Thyroid gland (tissue), 4 donors: Measurements from ENCODE around the gene TYK2. TPM values are rescaled to one million over a fixed set of nuclear protein-coding genes. Genes with fewer than 3 reads are reported as not detected.

Experiments
- DNase-seq, 2 donors: peaks; one replicate each; pipeline ENCODE4 v3.0.0-alpha.2; 2019
- H3K27ac ChIP-seq, 3 donors: fragments of 200-600 bp; sonication (generic); 1 replicate in 2 of 3; 2 replicates in 1 of 3; pipeline ENCODE4 v1.5.1; 2016 to 2019; ENCODE audit warnings: mild to moderate bottlenecking in 1 of 3, moderate library complexity in 1 of 3
- H3K27me3 ChIP-seq: fragments of 200-600 bp; sonication (generic); one replicate; pipeline ENCODE4 v1.5.1; 2019
- H3K36me3 ChIP-seq, 2 donors: fragments of 200-600 bp; sonication (generic); one replicate each; pipeline ENCODE4 v1.5.1; 2016 to 2019
- H3K4me1 ChIP-seq, 2 donors: fragments of 200-600 bp; sonication (generic); one replicate each; pipeline ENCODE4 v1.5.1; 2017 to 2019
- H3K4me3 ChIP-seq, 3 donors: fragments of 200-600 bp; sonication (generic); replicated peaks in 1 of 3; 1 replicate in 2 of 3; 2 replicates in 1 of 3; pipeline ENCODE4 v1.5.1; 2016; ENCODE audit warnings: mild to moderate bottlenecking in 1 of 3
- H3K9me3 ChIP-seq: fragments of 200-600 bp; sonication (generic); one replicate; pipeline ENCODE4 v1.5.1; 2017
- CTCF ChIP-seq, 6 experiments: fragments of 200-600 bp in 3 of 6; fragments of 450-650 bp in 3 of 6; sonication (generic) in 3 of 6; IDR thresholded peaks; one replicate each; pipeline ENCODE4 v1.5.1; 2016 to 2019; ENCODE audit warnings: antibody characterized with exemption in 6 of 6, mild to moderate bottlenecking in 2 of 6, inconsistent platforms in 1 of 6, moderate library complexity in 1 of 6
- POLR2A ChIP-seq, 2 donors: fragments of 450-650 bp; IDR thresholded peaks; one replicate each; pipeline ENCODE4 v1.6.1; 2017; ENCODE audit warnings: antibody characterized with exemption in 2 of 2, mild to moderate bottlenecking in 2 of 2, moderate library complexity in 1 of 2
- WGBS, 2 donors: methylation state at CpG; one replicate each; pipeline ENCODE4 v1.1.5; 2017; 5-methylcytosine and 5-hydroxymethylcytosine counted together
- intact Hi-C: fragments of 100-400 bp; cut with DNase I; formaldehyde crosslinking; loops from one replicate; pipeline ENCODE4 v1.15.1; 2023
- total RNA-seq, 4 donors: library from RNA; depleted of rRNA; stranded (reverse); fragments of >200 nt; gene quantifications; one replicate each; pipeline ENCODE4 v1.2.3, GENCODE V29; 2016

The TYK2 gene
- 100 to 1,000 TPM in 1 of 4 donors, 10 to 100 TPM in 3; 59.1 to 127 (median 70.3) TPM for total RNA-seq

- Histone ChIP-seq H3K4me1 (peaks cover 12 to 14% of the 10 kb centered on the region in 2 donors), H3K4me3 (peak within 1 kb of the TSS; percentile 66 to 99 (median 73)), H3K27ac (peak within 1 kb of the TSS; percentile 44 to 91 (median 65)), H3K27me3 (no peaks in the 10 kb centered on the region), H3K9me3 (no peaks in the 10 kb centered on the region), H3K36me3 (peaks cover 6 to 9% of the 10 kb centered on the region in 2 donors)
- 0% methylated on average over 21 to 47 of the region's 58 CpGs for whole genome bisulfite sequencing, 2 donors
- peak; percentile 97 for DNase-seq
- TF ChIP-seq POLR2A (IDR thresholded peaks at IDR 0.05) (peak in 1 of 2 donors; percentile 58), CTCF (IDR thresholded peaks at IDR 0.05) (peak in 1 of 6 experiments; percentile 7)
- intact Hi-C loops, result loop anchor here (10.0 kb wide), 1 partner anchor 276 kb away; the partner anchor contains the start of genes ANGPTL6 and PPAN
Observed at GRCh38 chr19:10380313-10381102, at the start of gene TYK2. TSS of gene TYK2 (minus strand) at chr19:10380572. CDS start at chr19:10378406, 2,166 bp downstream.

GRCh38 chr19:10428996-10429381 lies 48.6 kb upstream of the TYK2 start:
- WGBS, 2 donors, result 77 to 79% methylated on average over 5 of the region's 5 CpGs
- H3K27me3 ChIP-seq, result no peaks in the 10 kb centered on the region

GRCh38 chr19:10427169-10427568 lies 46.8 kb upstream of the TYK2 start:
- intact Hi-C loops, result no loop called here
- Histone ChIP-seq H3K36me3 (no peaks in the 10 kb centered on the region), H3K27me3 (peaks cover 4% of the 10 kb centered on the region), H3K4me3 (no peak overlapping the region), H3K9me3 (no peaks in the 10 kb centered on the region), H3K27ac (no peak overlapping the region), H3K4me1 (peaks cover 23 to 33% of the 10 kb centered on the region in 2 donors)
- DNase-seq, result no peak
- WGBS, 2 donors, result 93 to 95% methylated on average over 6 of the region's 6 CpGs
- TF ChIP-seq POLR2A (IDR thresholded peaks at IDR 0.05) (no peak), CTCF (IDR thresholded peaks at IDR 0.05) (no peak)

More at GRCh38 chr19:10428996-10429381, 48.6 kb upstream of the TYK2 start:
- DNase-seq, result no peak
- Histone ChIP-seq H3K4me1 (peaks cover 38 to 46% of the 10 kb centered on the region in 2 donors), H3K36me3 (no peaks in the 10 kb centered on the region), H3K27ac (no peak overlapping the region), H3K9me3 (no peaks in the 10 kb centered on the region), H3K4me3 (no peak overlapping the region)
- intact Hi-C loops, result no loop called here
- TF ChIP-seq CTCF (IDR thresholded peaks at IDR 0.05), result no peak
- TF ChIP-seq POLR2A (IDR thresholded peaks at IDR 0.05), result no peak

- Histone ChIP-seq H3K27me3 (peaks cover 30% of the 10 kb centered on the region), H3K4me1 (peaks cover 27 to 44% of the 10 kb centered on the region in 2 donors), H3K36me3 (no peaks in the 10 kb centered on the region), H3K9me3 (no peaks in the 10 kb centered on the region), H3K27ac (no peak overlapping the region), H3K4me3 (peak overlapping the region in 1 of 3 donors; percentile 20)
- intact Hi-C loops, result no loop called here
- peak; percentile 73 to 80 for DNase-seq
- 5 to 8% methylated on average over 24 to 26 of the region's 38 CpGs for WGBS, 2 donors
- TF ChIP-seq CTCF (IDR thresholded peaks at IDR 0.05) (peak; percentile 61 to 95 (median 82)), POLR2A (IDR thresholded peaks at IDR 0.05) (no peak)
Observed at GRCh38 chr19:10424011-10424637, 43.8 kb upstream of the TYK2 start.
